AG04449 (cell line): ENCODE results near the gene TNN.

Experiments
- CTCF ChIA-PET: fragments of 350-600 bp; formaldehyde crosslinking; extraction: SDS; loops from one replicate; lab custom pipeline; 2021; ENCODE audit warnings: antibody characterized with exemption; lab: Yijun Ruan, JAX
- POLR2A ChIA-PET: fragments of 400-600, 350-600 bp; formaldehyde crosslinking; extraction: SDS; loops from one replicate; lab custom pipeline; 2020; ENCODE audit warnings: antibody characterized with exemption, inconsistent platforms; lab: Yijun Ruan, JAX
- DNase-seq: peaks from one replicate; pipeline ENCODE4 v3.0.0-alpha.2; 2010; ENCODE audit warnings: low read depth, low spot score
- H3K4me3 ChIP-seq: 2 replicates; pipeline ENCODE4 v1.5.1; 2011; ENCODE audit warnings: low read depth, mild to moderate bottlenecking, control low read depth, low read length
- CTCF ChIP-seq: IDR thresholded peaks from one replicate; pipeline ENCODE4 v1.5.1; 2011; ENCODE audit warnings: mild to moderate bottlenecking, moderate library complexity, low read length, control low read depth, inconsistent platforms; ENCODE audit not compliant: insufficient read depth; ENCODE audit errors: missing control alignments

The TNN gene

GRCh38 chr1:175132436-175132835, 64.8 kb downstream of the TNN start:
- peak; percentile 29 for DNase-seq
- TF ChIP-seq CTCF: no peak
- H3K4me3 ChIP-seq: no peak overlapping the region
- ChIA-PET CTCF (interaction anchor here (0.7 to 1.9 kb wide), 6 partner anchors 10 to 22 kb away, joined by 3 to 10 read pairs (median 4); no protein-coding TSS in a partner anchor), POLR2A (interaction anchor here (0.5 kb wide), 1 partner anchor 48 kb away, joined by 3 read pairs; no protein-coding TSS in a partner anchor)

- TF ChIP-seq CTCF: no peak
- POLR2A ChIA-PET: no interaction called here
- CTCF ChIA-PET: interaction anchor here (1.3 to 1.9 kb wide), 4 partner anchors 9 to 21 kb away, joined by 3 to 10 read pairs (median 8); no protein-coding TSS in a partner anchor
- H3K4me3 ChIP-seq: no peak overlapping the region
- no peak for DNase-seq
These were observed 66.2 kb downstream of the TNN start for GRCh38 chr1:175133673-175134435.

GRCh38 chr1:175134500-175134899, 66.9 kb downstream of the TNN start:
- H3K4me3 ChIP-seq: no peak overlapping the region
- POLR2A ChIA-PET: no interaction called here
- CTCF ChIA-PET: interaction anchor here (0.8 to 1.8 kb wide), 4 partner anchors 9 to 20 kb away, joined by 3 to 9 read pairs (median 5); no protein-coding TSS in a partner anchor
- no peak for DNase-seq
- no peak for TF ChIP-seq CTCF

- ChIA-PET POLR2A (no interaction called here), CTCF (interaction anchor here (1.0 to 1.6 kb wide), 3 partner anchors 11 to 107 kb away, joined by 3 to 6 read pairs (median 5); no protein-coding TSS in a partner anchor)
- no peak for TF ChIP-seq CTCF
- no peak overlapping the region for H3K4me3 ChIP-seq
- no peak for DNase-seq
These were observed 68.6 kb downstream of the TNN start for GRCh38 chr1:175136246-175136645.

- CTCF ChIA-PET: interaction anchor here (1.0 to 1.6 kb wide), 3 partner anchors 12 to 18 kb away, joined by 4 to 5 read pairs (median 4); no protein-coding TSS in a partner anchor
- TF ChIP-seq CTCF: no peak
- POLR2A ChIA-PET: no interaction called here
- no peak for DNase-seq
- H3K4me3 ChIP-seq: no peak overlapping the region
These were observed 69.7 kb downstream of the TNN start for GRCh38 chr1:175137369-175137768.

- CTCF ChIA-PET: interaction anchor here (0.8 to 3.2 kb wide), 2 partner anchors 13 to 16 kb away, joined by 4 to 28 read pairs; no protein-coding TSS in a partner anchor
- DNase-seq: no peak
- POLR2A ChIA-PET: no interaction called here
- no peak for TF ChIP-seq CTCF
- H3K4me3 ChIP-seq: no peak overlapping the region
These were observed 70.9 kb downstream of the TNN start for GRCh38 chr1:175138579-175138978.
